Right atrium auricular region (tissue), 2 donors: ENCODE results near the gene TOMM20. TPM values are rescaled to one million over a fixed set of nuclear protein-coding genes. Genes with fewer than 3 reads are reported as not detected.

Experiments
- DNase-seq: peaks from one replicate; pipeline ENCODE4 v3.0.0-alpha.2; 2019; ENCODE audit warnings: low spot score
- H3K27ac ChIP-seq, 2 donors: fragments of 200-600 bp; sonication (generic); 1 replicate in 1 of 2; 2 replicates in 1 of 2; pipeline ENCODE4 v1.5.1; 2016 to 2019
- H3K27me3 ChIP-seq, 2 donors: fragments of 200-600 bp; sonication (generic); one replicate each; pipeline versions ENCODE4 v1.5.1 to v1.6.0; 2017 to 2019
- H3K36me3 ChIP-seq: fragments of 200-600 bp; sonication (generic); one replicate; pipeline ENCODE4 v1.5.1; 2016
- H3K4me1 ChIP-seq, 2 donors: fragments of 200-600 bp; sonication (generic); one replicate each; pipeline versions ENCODE4 v1.5.1 to v1.6.0; 2017 to 2019
- H3K4me3 ChIP-seq, 2 donors: fragments of 200-600 bp; sonication (generic); 1 replicate in 1 of 2; 2 replicates in 1 of 2; pipeline ENCODE4 v1.5.1; 2017 to 2019; ENCODE audit warnings: mild to moderate bottlenecking in 1 of 2, moderate library complexity in 1 of 2
- H3K9me3 ChIP-seq, 2 donors: fragments of 200-600 bp; sonication (generic); one replicate each; pipeline ENCODE4 v1.5.1; 2019
- total RNA-seq, 2 donors: library from RNA; depleted of rRNA; stranded (reverse); fragments of >200 nt; gene quantifications; one replicate each; pipeline ENCODE4 v1.1.0, GENCODE V29; 2016
- TF ChIP-seq, protein P1 (sequence below), 2 donors: fragments of 200-600 bp; sonication (generic); IDR thresholded peaks; one replicate each; pipeline ENCODE4 v1.5.1; 2019; ENCODE audit warnings: antibody characterized with exemption in 2 of 2

TOMM20 gene
- total RNA-seq, 2 donors from 2014 or later = 70.2 to 83.5 TPM

DNA sequence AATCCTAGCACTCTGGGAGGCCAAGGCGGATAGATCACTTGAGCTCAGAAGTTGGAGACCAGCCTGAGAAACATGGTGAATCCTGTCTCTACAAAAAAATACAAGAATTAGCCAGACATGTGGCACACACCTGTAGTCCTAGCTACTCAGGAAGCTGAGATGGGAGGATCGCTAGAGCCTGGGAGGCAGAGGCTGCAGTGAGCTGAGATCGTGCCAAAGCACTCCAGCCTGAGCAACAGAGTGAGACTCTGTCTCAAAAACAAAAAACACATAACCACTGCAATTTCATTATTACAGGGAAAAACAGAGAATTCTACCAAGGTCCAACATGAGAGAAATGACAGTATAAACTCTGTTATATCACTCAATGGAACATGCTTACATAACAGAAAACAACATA lies 4.4 kb upstream of the TOMM20 start:
- Histone ChIP-seq H3K27ac (no peak overlapping the region), H3K9me3 (no peaks in the 10 kb centered on the region), H3K36me3 (peaks cover 56% of the 10 kb centered on the region), H3K4me1 (no peaks in the 10 kb centered on the region), H3K27me3 (no peaks in the 10 kb centered on the region), H3K4me3 (no peak overlapping the region)
- TF ChIP-seq, protein P1, sequence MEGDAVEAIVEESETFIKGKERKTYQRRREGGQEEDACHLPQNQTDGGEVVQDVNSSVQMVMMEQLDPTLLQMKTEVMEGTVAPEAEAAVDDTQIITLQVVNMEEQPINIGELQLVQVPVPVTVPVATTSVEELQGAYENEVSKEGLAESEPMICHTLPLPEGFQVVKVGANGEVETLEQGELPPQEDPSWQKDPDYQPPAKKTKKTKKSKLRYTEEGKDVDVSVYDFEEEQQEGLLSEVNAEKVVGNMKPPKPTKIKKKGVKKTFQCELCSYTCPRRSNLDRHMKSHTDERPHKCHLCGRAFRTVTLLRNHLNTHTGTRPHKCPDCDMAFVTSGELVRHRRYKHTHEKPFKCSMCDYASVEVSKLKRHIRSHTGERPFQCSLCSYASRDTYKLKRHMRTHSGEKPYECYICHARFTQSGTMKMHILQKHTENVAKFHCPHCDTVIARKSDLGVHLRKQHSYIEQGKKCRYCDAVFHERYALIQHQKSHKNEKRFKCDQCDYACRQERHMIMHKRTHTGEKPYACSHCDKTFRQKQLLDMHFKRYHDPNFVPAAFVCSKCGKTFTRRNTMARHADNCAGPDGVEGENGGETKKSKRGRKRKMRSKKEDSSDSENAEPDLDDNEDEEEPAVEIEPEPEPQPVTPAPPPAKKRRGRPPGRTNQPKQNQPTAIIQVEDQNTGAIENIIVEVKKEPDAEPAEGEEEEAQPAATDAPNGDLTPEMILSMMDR (IDR thresholded peaks at IDR 0.05) = no peak
- no peak for DNase-seq

DNA sequence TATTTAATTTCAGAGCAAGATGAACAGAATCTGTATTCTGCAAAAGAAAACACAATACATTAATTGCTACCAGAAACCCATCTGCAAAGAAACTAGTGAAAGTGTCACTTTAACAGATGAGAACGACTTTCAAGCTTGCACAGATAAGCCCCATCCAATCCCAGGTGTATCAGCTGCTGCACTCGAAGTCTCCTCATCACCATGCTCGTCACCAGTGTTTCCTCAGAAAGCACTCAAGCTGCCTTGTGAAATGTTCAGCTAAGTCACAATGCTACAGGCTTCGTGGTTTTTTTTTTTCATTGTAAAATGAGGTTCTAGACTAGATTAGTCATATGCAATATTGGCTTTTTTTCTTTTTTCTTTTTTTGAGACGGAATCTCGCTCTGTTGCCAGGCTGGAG lies 3.3 kb upstream of the TOMM20 start:
- peaks cover 46% of the 10 kb centered on the region for H3K36me3 ChIP-seq

GRCh38 chr1:235130766-235131270 lies 2.2 kb upstream of the TOMM20 start:
- H3K4me1 ChIP-seq = peaks cover 0 to 15% of the 10 kb centered on the region in 2 donors
- H3K27me3 ChIP-seq = no peaks in the 10 kb centered on the region
- H3K4me3 ChIP-seq = no peak overlapping the region
- H3K27ac ChIP-seq = no peak overlapping the region
- TF ChIP-seq, protein P1 (IDR thresholded peaks at IDR 0.05) = no peak
- DNase-seq = no peak
- no peaks in the 10 kb centered on the region for H3K9me3 ChIP-seq
- H3K36me3 ChIP-seq = peaks cover 35% of the 10 kb centered on the region

More for the DNA sequence above, 3.3 kb upstream of the TOMM20 start:
- no peak overlapping the region for H3K4me3 ChIP-seq
- no peaks in the 10 kb centered on the region for H3K9me3 ChIP-seq
- H3K27ac ChIP-seq = no peak overlapping the region
- no peak for DNase-seq
- TF ChIP-seq, protein P1 (IDR thresholded peaks at IDR 0.05) = no peak
- no peaks in the 10 kb centered on the region for H3K27me3 ChIP-seq
- peaks cover 0 to 6% of the 10 kb centered on the region in 2 donors for H3K4me1 ChIP-seq

- Histone ChIP-seq H3K4me3 (no peak overlapping the region), H3K27ac (no peak overlapping the region), H3K4me1 (peaks cover 0 to 15% of the 10 kb centered on the region in 2 donors), H3K36me3 (peaks cover 26% of the 10 kb centered on the region), H3K9me3 (no peaks in the 10 kb centered on the region), H3K27me3 (no peaks in the 10 kb centered on the region)
- TF ChIP-seq, protein P1 (IDR thresholded peaks at IDR 0.05) = no peak
- DNase-seq = no peak
These were observed 1.3 kb upstream of the TOMM20 start for GRCh38 chr1:235129774-235130570.

GRCh38 chr1:235127732-235128455 lies 743 bp downstream of the TOMM20 start:
- no peak for DNase-seq
- H3K4me1 ChIP-seq = peaks cover 0 to 30% of the 10 kb centered on the region in 2 donors
- H3K4me3 ChIP-seq = peak overlapping the region; percentile 93 to 94
- peak overlapping the region; percentile 92 to 94 for H3K27ac ChIP-seq
- no peaks in the 10 kb centered on the region for H3K9me3 ChIP-seq
- H3K36me3 ChIP-seq = peaks cover 15% of the 10 kb centered on the region
- TF ChIP-seq, protein P1 (IDR thresholded peaks at IDR 0.05) = no peak
- no peaks in the 10 kb centered on the region for H3K27me3 ChIP-seq
